CD4-positive, alpha-beta T cell (primary cell): ENCODE data around the gene AOAH. TPM values are rescaled to one million over a fixed set of nuclear protein-coding genes. Genes with fewer than 3 reads are reported as not detected.

ENCODE experiments used
- ATAC-seq: fragments of 200-7000 bp; cut with Tn5 transposase; one replicate; pipeline ENCODE4 v1.10.0; 2022; ENCODE audit warnings: mild to moderate bottlenecking; ENCODE audit not compliant: poor library complexity
- CTCF ChIA-PET: fragments of 350-600 bp; sonication (Branson Sonifier 250); formaldehyde crosslinking; loops from one replicate; lab custom pipeline; 2021; ENCODE audit warnings: antibody characterized with exemption, inconsistent platforms; lab: Charles Lee
- POLR2A ChIA-PET: fragments of 350-600 bp; sonication (Branson Sonifier 250); formaldehyde crosslinking; loops from one replicate; lab custom pipeline; 2021; ENCODE audit warnings: antibody characterized with exemption, inconsistent platforms; lab: Charles Lee
- DNase-seq, 14 experiments: peaks; one replicate each; pipeline ENCODE4 v3.0.0-alpha.2; 2013 to 2020; ENCODE audit warnings: mixed read lengths in 2 of 14
- H3K27ac ChIP-seq, 2 donors: one replicate each; pipeline versions ENCODE4 v1.5.1 to v1.7.0; 2013; ENCODE audit warnings: low read length in 2 of 2, low read depth in 1 of 2, mild to moderate bottlenecking in 1 of 2
- H3K27me3 ChIP-seq, 2 experiments: 1 replicate in 1 of 2; 2 replicates in 1 of 2; pipeline versions ENCODE4 v1.6.1 to v1.7.0; 2013; ENCODE audit warnings: low read length in 2 of 2, control low read depth in 1 of 2, mild to moderate bottlenecking in 1 of 2, moderate library complexity in 1 of 2; ENCODE audit not compliant: insufficient read depth in 2 of 2, control insufficient read depth in 1 of 2
- H3K36me3 ChIP-seq: one replicate; pipeline ENCODE4 v1.6.1; 2013; ENCODE audit warnings: low read length, control low read depth; ENCODE audit not compliant: insufficient read depth
- H3K4me1 ChIP-seq: one replicate; pipeline ENCODE4 v1.6.1; 2013; ENCODE audit warnings: low read length, control low read depth; ENCODE audit not compliant: insufficient read depth
- H3K4me3 ChIP-seq: one replicate; pipeline ENCODE4 v1.5.1; 2013; ENCODE audit warnings: mild to moderate bottlenecking, low read length, moderate library complexity
- H3K9me3 ChIP-seq, 2 experiments: 1 replicate in 1 of 2; 2 replicates in 1 of 2; pipeline versions ENCODE4 v1.6.1 to v1.7.0; 2013; ENCODE audit warnings: low read length in 2 of 2, mild to moderate bottlenecking in 2 of 2, control low read depth in 1 of 2, moderate library complexity in 1 of 2; ENCODE audit not compliant: control insufficient read depth in 1 of 2, insufficient read depth in 1 of 2
- H3K27ac Mint-ChIP-seq: one replicate; pipeline ENCODE4 v1.8.0; 2020; ENCODE audit warnings: mixed read lengths
- H3K27me3 Mint-ChIP-seq: one replicate; pipeline ENCODE4 v1.8.0; 2021; ENCODE audit warnings: mixed read lengths
- H3K36me3 Mint-ChIP-seq: one replicate; pipeline ENCODE4 v1.8.0; 2021; ENCODE audit warnings: low read depth, mixed read lengths
- H3K4me1 Mint-ChIP-seq: one replicate; pipeline ENCODE4 v1.8.0; 2021; ENCODE audit warnings: low read depth, mixed read lengths
- H3K4me3 Mint-ChIP-seq: one replicate; pipeline ENCODE4 v1.8.0; 2020; ENCODE audit warnings: mild to moderate bottlenecking, mixed read lengths
- H3K9me3 Mint-ChIP-seq: one replicate; pipeline ENCODE4 v1.8.0; 2020; ENCODE audit warnings: mixed read lengths
- intact Hi-C, 2 experiments: fragments of 100-400 bp; cut with DNase I in 1 of 2; cut with micrococcal nuclease in 1 of 2; formaldehyde crosslinking; loops; one replicate each; pipeline versions ENCODE4 v1.15.1 to v1.9.0; 2023 to 2025; cut with DNase I, micrococcal nuclease
- total RNA-seq, 174 experiments: library from RNA in 2 of 174; stranded (reverse) in 2 of 174; gene quantifications; one replicate each; pipeline ENCODE4 v1.2.3 and lab custom pipeline; 2021 to 2026
- TF ChIP-seq, protein P1 (sequence below): fragments of 200-600 bp; IDR thresholded peaks from one replicate; pipeline ENCODE4 v1.8.0; 2022; ENCODE audit warnings: antibody characterized with exemption, mild to moderate bottlenecking

AOAH gene
- total RNA-seq, 2 experiments from 2014 or later, result 27.5 to 30.3 TPM

DNA sequence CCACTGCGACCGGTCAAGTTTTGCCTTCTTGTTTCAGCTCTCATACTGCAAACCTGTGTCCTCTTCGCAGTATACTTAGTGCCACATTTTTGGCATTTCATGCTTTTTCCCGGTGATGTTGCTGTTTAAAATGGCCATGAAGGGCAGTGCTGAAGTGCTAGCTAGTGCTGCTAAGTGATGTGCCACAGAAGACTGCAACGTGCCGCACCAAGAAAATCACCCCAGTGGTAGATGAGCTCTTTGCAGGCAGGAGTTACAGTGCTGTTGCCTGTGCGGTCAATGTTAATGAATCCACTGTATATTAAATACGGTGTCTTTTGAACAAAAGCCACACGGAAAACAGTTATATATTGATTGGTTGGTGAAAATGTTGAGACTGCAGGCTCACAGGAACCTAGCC, 214.3 kb downstream of the AOAH start:
- H3K36me3 Mint-ChIP-seq, result peaks cover 9% of the 10 kb centered on the region
- no peak overlapping the region for H3K27ac Mint-ChIP-seq
- H3K4me3 ChIP-seq, result no peak overlapping the region

GRCh38 chr7:36507475-36508440, 216.5 kb downstream of the AOAH start:
- H3K27me3 ChIP-seq, result no peaks in the 10 kb centered on the region
- Mint-ChIP-seq H3K4me3 (no peak overlapping the region), H3K4me1 (no peaks in the 10 kb centered on the region), H3K36me3 (peaks cover 3% of the 10 kb centered on the region), H3K9me3 (peaks cover 2% of the 10 kb centered on the region), H3K27ac (no peak overlapping the region), H3K27me3 (no peaks in the 10 kb centered on the region)
- H3K36me3 ChIP-seq, result no peaks in the 10 kb centered on the region
- CTCF ChIA-PET, result interaction anchor here (0.8 kb wide), 1 partner anchor 674 kb away, joined by 3 read pairs; no protein-coding TSS in a partner anchor
- no peak overlapping the region for H3K4me3 ChIP-seq
- intact Hi-C loops, result no loop called here
- H3K9me3 ChIP-seq, result peaks cover 0 to 5% of the 10 kb centered on the region in 2 experiments
- H3K4me1 ChIP-seq, result no peaks in the 10 kb centered on the region
- DNase-seq (no peak), ATAC-seq (no peak)
- TF ChIP-seq, protein P1, sequence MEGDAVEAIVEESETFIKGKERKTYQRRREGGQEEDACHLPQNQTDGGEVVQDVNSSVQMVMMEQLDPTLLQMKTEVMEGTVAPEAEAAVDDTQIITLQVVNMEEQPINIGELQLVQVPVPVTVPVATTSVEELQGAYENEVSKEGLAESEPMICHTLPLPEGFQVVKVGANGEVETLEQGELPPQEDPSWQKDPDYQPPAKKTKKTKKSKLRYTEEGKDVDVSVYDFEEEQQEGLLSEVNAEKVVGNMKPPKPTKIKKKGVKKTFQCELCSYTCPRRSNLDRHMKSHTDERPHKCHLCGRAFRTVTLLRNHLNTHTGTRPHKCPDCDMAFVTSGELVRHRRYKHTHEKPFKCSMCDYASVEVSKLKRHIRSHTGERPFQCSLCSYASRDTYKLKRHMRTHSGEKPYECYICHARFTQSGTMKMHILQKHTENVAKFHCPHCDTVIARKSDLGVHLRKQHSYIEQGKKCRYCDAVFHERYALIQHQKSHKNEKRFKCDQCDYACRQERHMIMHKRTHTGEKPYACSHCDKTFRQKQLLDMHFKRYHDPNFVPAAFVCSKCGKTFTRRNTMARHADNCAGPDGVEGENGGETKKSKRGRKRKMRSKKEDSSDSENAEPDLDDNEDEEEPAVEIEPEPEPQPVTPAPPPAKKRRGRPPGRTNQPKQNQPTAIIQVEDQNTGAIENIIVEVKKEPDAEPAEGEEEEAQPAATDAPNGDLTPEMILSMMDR, result no peak
- H3K27ac ChIP-seq, result no peak overlapping the region
- POLR2A ChIA-PET, result no interaction called here

More for the DNA sequence above, 214.3 kb downstream of the AOAH start:
- TF ChIP-seq, protein P1, result no peak
- DNase-seq (no peak), ATAC-seq (no peak)
- Histone ChIP-seq H3K27ac (no peak overlapping the region), H3K9me3 (no peaks in the 10 kb centered on the region), H3K27me3 (no peaks in the 10 kb centered on the region), H3K4me1 (no peaks in the 10 kb centered on the region), H3K36me3 (no peaks in the 10 kb centered on the region)
- H3K27me3 Mint-ChIP-seq, result no peaks in the 10 kb centered on the region
- ChIA-PET POLR2A (no interaction called here), CTCF (no interaction called here)
- H3K4me3 Mint-ChIP-seq, result no peak overlapping the region
- H3K9me3 Mint-ChIP-seq, result peaks cover 2% of the 10 kb centered on the region
- H3K4me1 Mint-ChIP-seq, result no peaks in the 10 kb centered on the region
- intact Hi-C loops, result no loop called here

- no peak overlapping the region for H3K27ac ChIP-seq
- ChIA-PET POLR2A (no interaction called here), CTCF (no interaction called here)
- H3K9me3 Mint-ChIP-seq, result peaks cover 2% of the 10 kb centered on the region
- no peak overlapping the region for H3K4me3 ChIP-seq
- H3K4me3 Mint-ChIP-seq, result no peak overlapping the region
- H3K27ac Mint-ChIP-seq, result no peak overlapping the region
- TF ChIP-seq, protein P1, result no peak
- H3K4me1 Mint-ChIP-seq, result no peaks in the 10 kb centered on the region
- intact Hi-C loops, result no loop called here
- peaks cover 0 to 5% of the 10 kb centered on the region in 2 experiments for H3K9me3 ChIP-seq
- H3K4me1 ChIP-seq, result no peaks in the 10 kb centered on the region
- H3K36me3 Mint-ChIP-seq, result no peaks in the 10 kb centered on the region
- H3K36me3 ChIP-seq, result no peaks in the 10 kb centered on the region
- DNase-seq, result no peak
- ATAC-seq, result no peak
- H3K27me3 Mint-ChIP-seq, result no peaks in the 10 kb centered on the region
- H3K27me3 ChIP-seq, result no peaks in the 10 kb centered on the region
These were observed 217.5 kb downstream of the AOAH start for GRCh38 chr7:36506820-36507219.
